NAMALWA (cell line): ENCODE measurements around the gene CCDC7.
"Not testable (repeated sequence)": the region's sequence is repeated elsewhere in the genome, so short reads cannot be mapped to it uniquely, and the experiment has no call there.

Source experiments
- DNase-seq: peaks from one replicate; pipeline ENCODE4 v3.0.0-alpha.2; 2015; ENCODE audit warnings: low spot score

CCDC7 gene

DNA sequence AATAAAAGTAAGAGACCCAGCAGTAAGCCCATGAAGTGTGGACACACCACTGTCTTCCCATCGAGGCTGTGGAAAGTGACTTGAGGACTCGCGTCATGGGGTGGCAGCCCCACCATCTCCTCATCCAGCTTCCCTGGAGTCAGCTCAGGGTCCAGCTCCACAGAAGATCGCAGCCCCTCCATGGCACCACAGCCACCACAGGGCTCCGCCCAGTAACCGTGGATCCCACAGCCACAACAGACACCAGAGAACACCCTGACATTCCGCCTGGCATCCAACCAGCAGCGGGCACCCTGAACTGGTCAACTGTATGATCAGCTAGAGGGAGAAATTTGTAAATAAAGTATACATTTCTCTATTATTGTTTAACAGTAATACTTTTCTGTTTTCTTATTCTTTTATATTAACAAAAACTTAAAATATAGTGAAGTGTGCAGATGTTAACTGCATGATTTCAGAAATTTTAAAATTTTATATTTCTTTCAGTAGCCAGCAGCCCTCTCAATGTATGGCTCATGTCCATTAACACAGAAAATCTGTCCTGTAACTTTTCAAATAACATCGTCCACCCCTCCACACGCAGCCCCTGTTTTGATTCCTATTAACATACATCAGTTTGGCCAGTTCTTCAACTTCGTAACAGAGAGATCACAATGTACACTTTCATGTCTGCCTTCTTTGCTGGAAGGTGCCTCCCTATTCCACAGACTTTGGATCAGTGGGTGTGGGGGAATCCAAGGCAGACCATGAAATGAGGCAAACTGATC is 442.4 kb downstream of the CCDC7 start:
- DNase-seq = no peak

DNA sequence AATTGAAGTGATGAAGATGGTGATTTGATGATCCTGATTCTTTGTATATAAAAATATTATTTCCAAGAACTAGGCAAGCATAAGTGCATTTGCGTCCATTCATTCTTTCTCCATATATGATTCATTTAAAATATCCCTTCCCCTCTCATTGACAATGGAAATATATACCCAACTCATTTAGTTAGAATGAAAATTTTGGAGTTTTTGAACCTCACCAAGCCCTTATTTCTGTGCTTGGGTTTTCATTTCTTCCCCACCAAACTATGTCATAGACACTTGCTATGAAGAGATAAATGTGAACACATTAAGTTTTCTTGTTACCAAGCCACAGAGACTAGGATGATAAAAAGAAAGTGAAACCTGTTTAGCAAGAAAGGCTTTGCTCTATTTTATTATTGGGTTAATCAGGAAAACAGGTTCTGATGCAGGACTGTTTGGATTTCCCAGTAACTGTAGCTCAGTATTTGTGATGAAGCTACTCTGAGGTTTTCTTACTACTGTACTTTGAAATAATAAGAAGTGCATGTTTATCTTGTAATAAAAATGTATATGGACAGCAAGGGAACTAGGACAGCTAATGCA is 443.8 kb downstream of the CCDC7 start:
- DNase-seq = no peak

DNA sequence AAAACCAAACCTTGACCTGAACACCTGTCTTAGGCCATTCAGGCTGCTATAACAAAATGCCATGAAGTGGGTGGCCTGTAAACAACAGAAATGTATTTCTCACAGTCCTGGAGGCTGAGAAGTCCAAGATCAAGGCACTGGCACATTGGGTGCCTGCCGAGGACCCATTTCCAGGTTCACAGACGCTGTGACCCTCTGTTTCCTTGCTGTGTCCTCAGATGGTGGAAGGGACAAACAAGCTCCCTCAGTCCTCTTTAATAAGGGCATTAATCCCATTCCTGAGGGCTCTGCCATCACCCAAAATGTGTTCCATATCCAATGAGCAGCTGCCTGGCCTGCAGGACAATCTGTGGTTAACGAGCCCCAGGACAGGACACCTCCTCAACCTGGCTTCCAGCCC is 444.5 kb downstream of the CCDC7 start:
- DNase-seq = no peak

DNA sequence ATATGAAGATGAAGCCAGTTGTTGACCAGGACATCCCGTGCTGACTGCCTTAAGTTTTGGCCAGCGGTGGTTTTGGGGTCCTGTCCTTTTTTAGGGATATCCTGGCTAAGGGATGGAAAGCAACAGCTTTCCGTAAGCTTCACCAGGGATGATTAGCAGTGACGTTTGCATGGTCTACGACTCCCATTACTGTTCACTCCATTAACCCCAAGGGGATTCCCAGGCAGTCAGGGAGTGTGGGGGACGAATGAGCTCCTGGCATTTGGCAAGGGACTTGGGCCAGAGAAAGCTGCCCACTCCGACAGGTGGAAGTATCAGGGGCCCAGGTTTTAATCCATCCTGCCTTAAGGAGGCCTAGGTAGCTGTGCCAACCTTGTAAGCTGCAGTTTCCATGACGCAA is 445.3 kb downstream of the CCDC7 start:
- DNase-seq = no peak

DNA sequence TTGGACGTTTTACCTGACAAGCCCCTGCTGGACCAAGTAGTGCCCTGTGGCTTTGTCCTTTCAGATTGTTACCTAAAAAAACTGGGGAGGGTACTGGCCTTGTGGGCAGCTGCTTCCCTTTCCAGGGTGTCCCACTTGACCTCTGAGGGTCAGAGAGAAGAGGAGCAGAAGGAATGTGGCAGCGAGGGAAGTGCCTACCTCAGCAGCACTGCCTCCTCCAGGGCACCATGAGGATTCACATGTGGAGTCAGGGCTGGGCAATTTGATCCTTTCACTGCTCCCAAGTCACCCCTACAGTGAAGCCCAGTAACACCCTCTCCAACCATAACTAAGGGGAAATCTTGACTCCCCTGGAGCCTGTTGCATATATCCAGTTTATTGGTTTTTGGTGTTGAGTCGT is 447.5 kb downstream of the CCDC7 start:
- no peak for DNase-seq

DNA sequence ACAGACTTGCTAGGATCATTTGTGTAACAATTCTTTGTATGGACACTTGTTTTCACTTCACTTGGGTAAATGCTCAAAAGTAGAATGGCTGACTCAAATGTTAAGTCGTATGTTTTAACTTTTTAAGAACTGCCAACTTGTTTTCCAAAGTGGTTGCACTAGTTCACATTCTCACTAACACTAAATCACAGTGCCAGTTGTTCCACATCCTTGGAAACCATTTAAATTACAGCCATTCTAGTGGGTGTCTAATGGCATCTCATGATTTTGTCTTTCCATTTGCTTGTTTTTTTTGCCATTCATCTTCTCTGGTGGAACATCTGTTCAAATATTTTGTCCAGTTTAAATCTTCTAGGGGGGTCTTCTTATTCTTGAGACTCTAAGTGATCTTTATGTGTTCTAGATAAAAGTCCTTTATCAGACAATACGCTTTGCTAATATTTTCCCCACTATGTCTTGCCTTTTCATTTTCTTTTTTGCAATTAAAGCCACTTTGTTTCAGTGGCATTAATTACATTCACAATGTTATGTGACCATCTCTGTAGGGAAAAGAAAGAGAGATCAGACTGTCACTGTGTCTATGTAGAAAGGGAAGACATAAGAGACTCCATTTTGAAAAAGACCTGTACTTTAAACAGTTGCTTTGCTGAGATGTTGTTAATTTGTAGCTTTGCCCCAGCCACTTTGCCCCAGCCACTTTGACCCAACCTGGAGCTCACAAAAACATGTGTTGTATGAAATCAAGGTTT is 448.1 kb downstream of the CCDC7 start:
- no peak for DNase-seq

DNA sequence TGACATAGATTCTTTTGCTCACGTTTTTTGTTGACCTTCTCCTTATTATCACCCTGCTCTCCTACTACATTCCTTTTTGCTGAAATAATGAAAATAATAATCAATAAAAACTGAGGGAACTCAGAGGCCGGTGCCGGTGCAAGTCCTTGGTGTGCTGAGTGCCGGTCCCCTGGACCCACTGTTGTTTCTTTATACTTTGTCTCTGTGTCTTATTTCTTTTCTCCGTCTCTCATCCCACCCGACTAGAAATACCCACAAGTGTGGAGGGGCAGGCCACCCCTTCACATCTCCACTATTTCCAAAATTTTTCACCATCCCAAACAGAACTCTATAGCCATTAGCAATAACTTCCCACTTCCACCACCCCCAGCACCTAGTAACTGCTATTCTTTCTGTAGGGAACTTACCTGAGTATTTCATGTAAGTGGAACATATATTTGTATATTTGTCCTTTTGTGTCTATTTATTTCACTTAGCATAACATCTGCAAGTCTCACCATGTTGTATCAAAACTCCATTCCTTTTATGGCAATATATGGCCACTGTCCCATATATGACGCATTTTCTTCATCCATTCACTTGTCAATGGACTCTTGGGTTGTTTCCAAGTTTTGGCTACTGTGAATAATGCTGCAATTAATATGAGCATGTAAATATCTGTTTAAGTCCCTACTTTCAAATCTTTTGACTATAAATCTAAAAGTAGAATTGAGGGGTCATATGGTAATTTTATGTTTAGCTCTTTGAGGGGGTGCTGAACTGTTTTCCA is 449.4 kb downstream of the CCDC7 start:
- not testable (repeated sequence) for DNase-seq

DNA sequence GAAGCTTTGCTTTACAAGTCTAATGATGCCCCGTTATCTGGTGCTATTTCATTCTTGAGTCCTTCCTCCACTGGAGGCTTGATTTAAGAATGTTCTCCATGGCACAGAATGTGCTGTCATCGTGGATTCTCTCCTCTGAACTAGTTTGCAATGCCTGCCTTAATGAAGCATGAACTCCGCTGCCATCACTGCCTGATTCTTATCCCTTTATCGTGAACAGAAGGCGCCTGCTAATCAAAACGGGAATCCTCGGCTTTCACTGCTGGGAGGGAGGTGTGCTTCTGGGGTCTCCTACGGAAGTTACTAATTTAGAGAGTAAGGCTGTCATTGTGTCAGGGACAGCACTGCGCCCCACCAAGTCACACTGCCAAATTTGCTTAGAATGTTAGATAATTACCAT is 455.9 kb downstream of the CCDC7 start:
- no peak for DNase-seq

DNA sequence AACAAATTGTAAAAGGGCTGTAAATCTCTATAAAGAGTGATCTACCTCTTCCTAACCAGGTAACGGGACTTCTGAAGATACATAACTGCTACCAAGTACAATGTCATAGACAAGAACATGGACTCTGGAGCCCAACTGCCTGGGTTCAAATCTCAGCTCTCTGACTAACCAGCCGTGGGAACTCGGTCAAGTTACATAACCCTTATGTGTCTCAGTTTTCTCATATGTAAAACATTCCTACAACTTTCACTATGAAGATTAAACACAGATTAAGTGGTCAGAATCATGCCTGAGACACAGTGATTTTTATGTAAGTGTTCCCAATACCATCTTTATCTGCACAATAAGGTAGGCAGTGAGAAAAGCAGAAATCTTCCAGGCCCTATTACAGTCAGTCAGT is 459.5 kb downstream of the CCDC7 start:
- DNase-seq = no peak

DNA sequence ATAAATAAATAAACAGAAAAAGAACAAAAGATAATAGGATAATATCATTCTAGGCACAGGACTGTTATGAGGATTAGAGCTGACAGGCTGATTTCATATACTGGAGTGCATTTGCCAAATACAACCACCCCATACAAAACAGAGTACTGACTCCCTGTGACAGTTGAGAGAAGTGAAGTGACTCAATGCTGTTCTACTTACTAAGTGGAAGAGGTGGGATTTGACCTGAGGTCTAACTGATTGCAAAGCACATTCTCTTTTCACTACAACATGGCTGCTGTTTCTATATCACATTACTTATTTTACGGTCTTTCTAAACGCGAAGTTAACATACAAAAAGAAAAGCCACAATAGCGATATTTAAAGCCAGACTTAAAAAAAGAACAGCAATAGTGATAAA is 460.7 kb downstream of the CCDC7 start:
- no peak for DNase-seq

DNA sequence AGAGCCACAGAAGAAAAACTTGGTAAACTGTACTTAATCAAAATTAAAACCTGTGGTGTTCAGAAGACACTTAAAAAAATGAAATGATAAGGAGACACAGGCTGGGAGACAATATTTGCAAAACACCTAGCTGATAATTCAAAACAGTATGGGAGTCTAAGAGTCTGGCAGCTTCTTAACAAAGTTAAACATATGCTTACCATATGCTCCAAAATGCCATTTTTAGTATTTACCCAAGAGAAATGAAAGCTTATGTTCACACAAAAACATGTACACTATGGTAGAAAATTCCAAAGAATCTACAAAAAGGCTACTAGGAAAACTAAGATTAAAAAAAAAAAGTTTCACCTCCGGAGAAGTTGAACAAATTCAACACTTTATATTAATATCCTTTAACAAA is 463.5 kb downstream of the CCDC7 start:
- DNase-seq = no peak

DNA sequence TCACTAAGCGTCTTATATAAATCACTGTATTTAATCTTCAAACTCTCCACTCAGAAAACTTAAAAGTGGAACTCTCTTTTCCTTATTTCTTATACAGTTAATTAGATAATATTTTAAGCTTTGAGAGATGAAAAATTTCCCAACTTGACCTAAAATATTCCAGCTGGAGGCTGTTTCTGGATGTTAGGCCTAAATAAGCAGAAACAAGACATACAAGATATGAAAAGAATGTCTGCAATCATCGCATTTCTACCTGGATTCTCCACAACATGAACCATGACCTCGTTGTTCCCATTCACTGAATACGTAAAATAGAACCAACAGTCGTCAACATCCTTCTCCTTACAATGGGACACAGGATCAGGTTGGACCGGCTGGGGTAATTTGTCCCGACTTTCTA is 464.0 kb downstream of the CCDC7 start:
- DNase-seq = not testable (repeated sequence)

DNA sequence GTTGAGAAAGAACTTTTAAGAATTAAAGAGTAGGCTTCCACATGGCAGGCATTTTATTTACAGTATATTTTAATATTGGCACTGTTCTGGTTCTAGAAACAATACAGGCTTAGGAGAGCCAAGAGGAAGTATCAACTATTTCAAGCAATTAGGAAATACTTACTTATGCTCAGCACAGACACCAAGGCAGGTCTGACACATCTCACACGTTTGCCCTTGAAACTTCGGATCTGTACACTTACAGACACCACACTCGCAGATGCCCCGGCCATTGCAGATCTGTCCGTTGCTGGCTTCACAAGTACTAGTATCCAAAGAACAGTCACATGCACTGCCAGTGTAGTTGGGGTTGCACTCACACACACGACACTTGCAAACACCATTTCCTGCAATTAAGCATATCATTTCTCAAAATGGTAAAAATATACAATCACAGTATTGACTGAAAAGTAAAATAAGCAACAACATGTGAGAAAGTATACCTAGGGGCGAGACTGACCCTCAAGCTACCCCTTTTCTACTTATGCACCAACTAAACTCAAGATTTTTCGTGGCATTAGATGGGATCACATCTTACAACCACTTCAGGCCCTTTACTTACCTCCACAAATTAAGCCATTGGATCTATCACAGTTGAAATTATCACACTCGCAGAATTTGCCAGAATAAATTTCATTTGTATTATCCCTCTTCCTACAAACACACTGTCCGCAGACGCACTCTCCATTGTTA is 465.5 kb downstream of the CCDC7 start:
- DNase-seq = no peak

DNA sequence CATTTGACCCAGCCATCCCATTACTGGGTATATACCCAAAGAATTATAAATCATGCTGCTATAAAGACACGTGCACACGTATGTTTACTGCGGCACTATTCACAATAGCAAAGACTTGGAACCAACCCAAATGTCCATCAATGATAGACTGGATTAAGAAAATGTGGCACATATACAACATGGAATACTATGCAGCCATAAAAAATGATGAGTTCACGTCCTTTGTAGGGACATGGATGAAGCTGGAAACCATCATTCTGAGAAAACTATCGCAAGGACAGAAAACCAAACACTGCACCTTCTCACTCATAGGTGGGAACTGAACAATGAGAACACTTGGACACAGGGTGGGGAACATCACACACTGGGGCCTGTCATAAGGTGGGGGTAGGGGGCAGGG is 471.9 kb downstream of the CCDC7 start:
- not testable (repeated sequence) for DNase-seq

DNA sequence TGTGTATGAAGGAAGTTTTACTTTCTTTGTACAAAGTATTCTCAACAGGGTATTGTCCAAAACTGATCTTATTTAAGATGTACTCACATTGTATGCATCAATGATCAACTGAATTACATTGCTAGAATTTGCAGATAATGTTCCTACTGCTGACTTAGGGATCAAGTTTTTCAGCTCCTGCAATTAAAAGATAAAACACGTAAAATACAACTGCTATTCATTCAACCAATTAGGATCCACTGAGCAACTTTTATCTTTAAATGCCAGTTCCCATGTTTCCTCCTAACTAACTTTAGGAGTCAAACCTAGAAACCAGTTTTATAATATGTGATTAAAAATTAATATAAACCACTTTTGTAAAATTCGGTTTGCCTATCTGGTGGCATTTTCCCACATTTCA is 476.2 kb downstream of the CCDC7 start:
- no peak for DNase-seq

DNA sequence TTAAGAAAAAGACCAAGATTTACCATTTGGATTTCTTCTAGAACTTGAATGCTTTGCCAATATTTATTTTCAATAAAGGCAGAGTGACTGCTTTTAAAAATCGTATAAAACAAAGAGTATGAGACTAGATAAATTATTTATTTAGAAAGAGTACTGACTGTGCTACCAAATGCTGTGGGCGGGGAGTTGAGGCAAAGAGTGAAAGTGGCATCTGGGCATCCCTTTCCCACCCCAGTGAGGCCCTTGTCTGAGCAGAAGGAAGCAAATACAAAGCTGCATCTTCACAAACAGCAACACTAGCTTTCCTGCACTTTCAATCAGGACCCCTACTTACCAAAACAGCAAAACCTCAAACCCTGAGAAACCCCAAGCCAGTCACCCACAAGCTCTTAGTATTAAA is 477.2 kb downstream of the CCDC7 start:
- no peak for DNase-seq

DNA sequence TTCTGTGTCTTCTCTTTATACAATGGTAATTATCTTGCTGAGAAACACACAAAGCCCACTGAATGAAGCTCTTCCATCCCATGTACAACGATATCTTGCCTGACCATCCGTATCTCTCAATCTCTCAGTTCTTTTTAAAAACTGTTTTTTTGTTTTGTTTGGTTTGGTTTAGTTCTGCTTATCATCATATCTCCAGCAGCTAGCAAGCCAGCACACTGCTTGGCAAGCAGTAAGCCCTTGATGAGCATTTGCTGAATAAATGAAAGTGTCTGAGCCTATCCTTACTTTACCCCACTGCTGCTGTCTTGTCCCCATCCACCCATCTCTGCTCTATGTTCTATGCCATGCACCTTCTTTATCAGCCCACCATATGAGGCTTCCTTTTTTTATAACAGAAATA is 477.9 kb downstream of the CCDC7 start:
- no peak for DNase-seq
